T-helper 17 cell (primary cell): ENCODE measurements around the gene SPNS1. TPM values are rescaled to one million over a fixed set of nuclear protein-coding genes. Genes with fewer than 3 reads are reported as not detected.

Source experiments
- ATAC-seq: fragments of 150-1000 bp; cut with Tn5 transposase; 2 replicates; pipeline ENCODE4 v1.10.0; 2021; ENCODE audit warnings: mild to moderate bottlenecking, moderate library complexity
- DNase-seq, 3 donors: peaks; one replicate each; pipeline versions ENCODE4 v3.0.0 to v3.0.0-alpha.2; 2020 to 2021
- H3K9me3 ChIP-seq: one replicate; pipeline ENCODE4 v1.7.0; 2013; ENCODE audit warnings: low read length, mild to moderate bottlenecking; ENCODE audit not compliant: control insufficient read depth, poor library complexity, severe bottlenecking
- H3K27ac Mint-ChIP-seq: one replicate; pipeline ENCODE4 v1.8.0; 2022; ENCODE audit warnings: mild to moderate bottlenecking, moderate library complexity, mixed read lengths
- H3K27me3 Mint-ChIP-seq: one replicate; pipeline ENCODE4 v1.8.0; 2022; ENCODE audit warnings: mixed read lengths
- H3K36me3 Mint-ChIP-seq: one replicate; pipeline ENCODE4 v1.8.0; 2022; ENCODE audit warnings: low read depth, mixed read lengths
- H3K4me1 Mint-ChIP-seq: one replicate; pipeline ENCODE4 v1.8.0; 2022; ENCODE audit warnings: mild to moderate bottlenecking, mixed read lengths
- H3K4me3 Mint-ChIP-seq: one replicate; pipeline ENCODE4 v1.8.0; 2022; ENCODE audit warnings: mild to moderate bottlenecking, moderate library complexity, mixed read lengths
- total RNA-seq, 4 donors: library from RNA in 2 of 4; stranded (reverse) in 2 of 4; gene quantifications; one replicate each; pipeline ENCODE4 v1.2.3 and lab custom pipeline; 2022 to 2026

SPNS1 gene
- total RNA-seq, 2 donors from 2014 or later: 24.4 to 28.1 TPM

- Mint-ChIP-seq H3K4me1 (peaks cover 46% of the 10 kb centered on the region), H3K27ac (peak overlapping the region; percentile 82), H3K36me3 (no peaks in the 10 kb centered on the region), H3K4me3 (peak overlapping the region; percentile 78), H3K27me3 (no peaks in the 10 kb centered on the region)
- no peaks in the 10 kb centered on the region for H3K9me3 ChIP-seq
- ATAC-seq (no peak), DNase-seq (no peak)
These were observed 35.2 kb downstream of the SPNS1 start for GRCh38 chr16:29009838-29010166.

DNA sequence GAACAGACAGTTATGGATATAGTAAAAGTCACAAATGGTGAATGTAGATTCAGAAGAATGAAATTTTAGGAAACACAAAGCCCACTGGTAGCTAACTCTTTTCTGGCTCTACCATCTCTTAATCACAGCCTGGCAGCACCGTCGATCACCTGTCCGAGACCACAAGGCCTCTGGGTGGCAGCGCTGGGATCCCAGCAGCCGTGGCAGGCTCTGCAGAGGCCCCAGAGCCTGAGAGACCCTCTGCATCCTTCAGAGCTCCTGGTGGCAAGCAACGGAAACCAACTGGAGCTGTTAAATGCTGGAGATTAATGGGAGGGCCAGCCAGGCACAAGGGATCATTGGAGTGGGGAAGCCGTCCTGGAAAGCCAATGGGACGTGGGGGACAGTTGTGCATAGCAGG, 36.5 kb downstream of the SPNS1 start:
- Mint-ChIP-seq H3K27me3 (no peaks in the 10 kb centered on the region), H3K4me1 (peaks cover 43% of the 10 kb centered on the region), H3K27ac (no peak overlapping the region), H3K36me3 (no peaks in the 10 kb centered on the region), H3K4me3 (no peak overlapping the region)
- ATAC-seq: no peak
- H3K9me3 ChIP-seq: no peaks in the 10 kb centered on the region
- no peak for DNase-seq

DNA sequence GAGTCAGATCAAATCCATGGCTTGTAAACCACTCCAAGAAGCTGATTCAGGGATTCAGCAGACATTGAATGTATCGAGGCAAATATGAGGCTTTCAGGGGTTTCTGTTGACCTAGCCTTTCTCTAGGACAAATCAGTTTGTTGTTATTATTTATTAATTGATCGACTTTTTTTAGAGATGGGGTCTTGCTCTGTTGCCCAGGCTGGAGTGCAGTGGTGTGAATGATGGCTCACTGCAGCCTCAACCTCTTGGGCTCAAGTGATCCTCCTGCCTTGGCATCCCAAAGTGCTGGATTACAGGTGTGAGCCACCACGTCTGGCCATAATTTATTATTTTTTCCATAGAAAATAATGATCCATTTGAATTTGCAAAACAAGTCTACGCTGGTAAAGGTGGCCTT, 37.3 kb downstream of the SPNS1 start:
- Mint-ChIP-seq H3K27ac (peak overlapping the region; percentile 88), H3K27me3 (no peaks in the 10 kb centered on the region), H3K4me3 (no peak overlapping the region), H3K36me3 (no peaks in the 10 kb centered on the region), H3K4me1 (peaks cover 42% of the 10 kb centered on the region)
- no peaks in the 10 kb centered on the region for H3K9me3 ChIP-seq
- DNase-seq (no peak), ATAC-seq (no peak)

DNA sequence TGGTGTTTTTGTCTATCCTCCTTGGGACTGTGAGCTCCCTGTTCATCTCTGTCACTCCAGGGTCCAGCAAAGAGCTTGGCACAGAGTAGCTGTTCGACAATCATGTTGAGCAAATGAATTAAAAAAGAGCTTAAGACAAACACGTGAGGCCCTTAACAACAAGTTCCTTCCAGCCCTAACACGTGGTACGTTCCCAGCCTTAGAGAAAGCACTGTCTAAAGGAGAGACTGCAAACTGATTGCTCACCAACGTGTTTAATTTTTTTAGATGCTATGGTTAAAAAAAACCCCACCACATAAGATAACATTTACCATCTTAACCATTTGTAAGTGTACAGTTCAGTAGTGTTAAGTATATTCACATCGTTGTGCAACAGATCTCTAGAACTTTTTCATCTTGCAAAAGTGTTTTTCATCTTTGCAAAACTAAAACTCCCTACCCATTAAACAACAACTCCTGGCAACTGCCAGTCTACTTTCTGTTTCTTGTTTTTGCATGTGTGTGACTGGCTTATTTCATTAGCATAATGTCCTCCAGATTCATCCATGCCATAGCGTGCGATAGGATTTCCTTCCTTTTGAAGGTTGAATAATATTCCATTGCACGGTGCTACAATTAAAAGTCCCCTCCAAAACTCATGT, 38.5 kb downstream of the SPNS1 start:
- no peak for DNase-seq
- peak; percentile 69 for ATAC-seq
- Mint-ChIP-seq H3K36me3 (no peaks in the 10 kb centered on the region), H3K27ac (peak overlapping the region; percentile 88), H3K27me3 (no peaks in the 10 kb centered on the region), H3K4me3 (peak overlapping the region; percentile 66), H3K4me1 (peaks cover 32% of the 10 kb centered on the region)
- H3K9me3 ChIP-seq: no peaks in the 10 kb centered on the region

DNA sequence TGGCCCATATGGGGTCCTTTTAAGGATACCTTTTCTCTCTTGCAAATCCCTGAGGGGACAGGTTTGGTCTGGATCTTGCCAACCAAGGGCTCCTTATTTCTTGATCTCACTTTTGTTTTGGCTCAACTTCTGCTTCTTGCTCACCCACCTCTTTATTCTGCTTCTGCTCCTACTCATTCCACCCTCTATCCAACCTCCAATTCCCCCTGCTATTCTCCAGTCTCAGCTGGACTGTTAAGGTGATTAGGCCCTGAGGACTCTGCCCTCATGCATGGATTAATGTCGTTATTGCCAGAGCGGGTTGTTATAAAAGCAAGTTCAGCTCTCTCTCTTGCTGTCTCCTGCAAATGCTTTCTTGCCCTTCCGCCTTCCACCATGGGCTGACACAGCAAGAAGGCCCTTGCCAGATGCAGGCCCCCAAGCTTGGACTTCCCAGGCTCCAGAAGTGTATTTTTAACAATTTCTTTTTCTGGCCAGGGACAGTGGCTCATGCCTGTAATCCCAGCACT, 40.0 kb downstream of the SPNS1 start:
- Mint-ChIP-seq H3K27me3 (no peaks in the 10 kb centered on the region), H3K27ac (no peak overlapping the region), H3K4me3 (no peak overlapping the region), H3K4me1 (peaks cover 21% of the 10 kb centered on the region), H3K36me3 (no peaks in the 10 kb centered on the region)
- ATAC-seq: no peak
- DNase-seq: no peak
- no peaks in the 10 kb centered on the region for H3K9me3 ChIP-seq

GRCh38 chr16:29022196-29022595, 47.6 kb downstream of the SPNS1 start:
- Mint-ChIP-seq H3K4me3 (no peak overlapping the region), H3K36me3 (no peaks in the 10 kb centered on the region), H3K4me1 (peaks cover 17% of the 10 kb centered on the region), H3K27me3 (no peaks in the 10 kb centered on the region), H3K27ac (no peak overlapping the region)
- DNase-seq (no peak), ATAC-seq (no peak)
- no peaks in the 10 kb centered on the region for H3K9me3 ChIP-seq

DNA sequence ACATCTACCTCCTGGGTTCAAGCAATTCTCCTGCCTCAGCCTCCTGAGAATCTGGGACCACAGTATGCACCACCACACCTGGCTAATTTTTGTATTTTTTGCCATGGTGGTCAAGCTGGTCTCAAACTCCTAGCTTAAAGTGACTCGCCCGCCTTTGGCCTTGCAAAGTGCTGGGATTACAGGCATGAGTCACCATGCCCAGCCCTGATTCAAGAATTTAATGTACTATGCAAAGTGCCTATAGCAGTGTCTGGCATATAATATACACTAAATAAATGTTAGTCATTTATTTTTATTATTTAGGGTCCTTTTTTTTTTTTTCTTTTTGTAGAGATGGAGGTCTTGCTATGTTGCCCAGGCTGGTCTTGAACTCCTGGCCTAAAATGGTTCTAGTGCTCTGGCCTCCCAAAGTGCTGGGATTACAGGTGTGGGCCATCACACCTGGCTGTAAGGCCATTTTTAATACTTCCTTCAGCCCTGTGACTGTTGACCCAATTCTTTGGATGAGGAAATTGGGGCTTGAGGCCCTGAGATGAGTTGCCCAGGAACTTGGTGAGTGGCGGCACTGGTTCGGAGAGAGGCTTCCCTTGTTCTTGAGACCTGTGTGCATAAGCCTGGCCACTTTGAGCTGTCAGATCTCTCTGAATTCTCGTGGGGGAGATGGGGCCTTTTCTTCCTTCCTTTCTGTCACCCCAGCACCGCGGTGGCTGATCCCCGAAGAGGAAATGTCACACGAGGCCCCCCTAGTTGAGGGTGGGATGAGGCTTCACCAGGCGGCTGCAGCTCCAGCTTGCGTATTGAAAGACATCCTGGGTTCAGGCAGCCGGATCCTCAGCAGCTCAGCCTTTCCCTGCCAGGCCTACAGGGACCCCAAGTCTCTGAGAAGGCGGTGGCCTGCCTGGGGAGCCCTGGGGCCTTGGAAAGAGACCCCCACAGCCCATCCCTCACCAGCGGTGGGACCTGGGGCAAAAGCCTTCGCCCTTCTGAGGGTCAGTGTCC, 49.0 kb downstream of the SPNS1 start:
- no peak overlapping the region for H3K27ac Mint-ChIP-seq

GRCh38 chr16:29024278-29024677, 49.7 kb downstream of the SPNS1 start:
- Mint-ChIP-seq H3K27ac (no peak overlapping the region), H3K4me1 (peaks cover 23% of the 10 kb centered on the region), H3K4me3 (peak overlapping the region; percentile 15), H3K36me3 (no peaks in the 10 kb centered on the region), H3K27me3 (no peaks in the 10 kb centered on the region)
- ATAC-seq: no peak
- no peaks in the 10 kb centered on the region for H3K9me3 ChIP-seq
- DNase-seq: no peak

More for the DNA sequence above, 49.0 kb downstream of the SPNS1 start:
- peaks cover 20% of the 10 kb centered on the region for H3K4me1 Mint-ChIP-seq
- H3K36me3 Mint-ChIP-seq: no peaks in the 10 kb centered on the region
- no peaks in the 10 kb centered on the region for H3K27me3 Mint-ChIP-seq
- DNase-seq: no peak
- no peak for ATAC-seq
- H3K4me3 Mint-ChIP-seq: peak overlapping the region; percentile 15
- no peaks in the 10 kb centered on the region for H3K9me3 ChIP-seq

- DNase-seq (no peak), ATAC-seq (peak; percentile 27)
- Mint-ChIP-seq H3K27me3 (no peaks in the 10 kb centered on the region), H3K36me3 (no peaks in the 10 kb centered on the region), H3K27ac (peak overlapping the region; percentile 63), H3K4me1 (peaks cover 24% of the 10 kb centered on the region), H3K4me3 (peak overlapping the region; percentile 28)
- H3K9me3 ChIP-seq: no peaks in the 10 kb centered on the region
These were observed 50.6 kb downstream of the SPNS1 start for GRCh38 chr16:29025218-29025617.

DNA sequence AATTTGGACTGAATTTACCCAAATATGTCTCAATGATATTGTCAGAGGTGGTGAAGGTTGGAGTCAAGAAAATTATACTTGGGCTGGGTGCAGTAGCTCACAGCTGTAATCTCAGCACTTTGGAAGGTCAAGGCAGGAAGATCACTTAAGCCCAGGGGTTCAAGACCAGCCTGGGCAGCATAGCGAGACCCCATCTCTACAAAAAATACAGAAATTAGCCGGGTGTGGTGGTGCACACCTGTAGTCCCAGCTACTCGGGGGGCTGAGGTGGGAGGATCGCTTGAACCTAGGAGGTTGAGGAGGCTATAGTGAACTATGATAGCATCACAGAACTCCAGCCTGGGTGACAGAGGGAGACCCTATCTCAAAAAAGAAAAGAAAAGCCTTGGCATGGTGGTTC, 51.2 kb downstream of the SPNS1 start:
- H3K9me3 ChIP-seq: no peaks in the 10 kb centered on the region
- no peaks in the 10 kb centered on the region for H3K36me3 Mint-ChIP-seq
- DNase-seq (no peak), ATAC-seq (no peak)
- peaks cover 24% of the 10 kb centered on the region for H3K4me1 Mint-ChIP-seq
- no peak overlapping the region for H3K4me3 Mint-ChIP-seq
- no peaks in the 10 kb centered on the region for H3K27me3 Mint-ChIP-seq
- H3K27ac Mint-ChIP-seq: peak overlapping the region; percentile 63

GRCh38 chr16:29028457-29029167, 54.0 kb downstream of the SPNS1 start:
- DNase-seq (no peak), ATAC-seq (no peak)
- Mint-ChIP-seq H3K4me1 (peaks cover 21% of the 10 kb centered on the region), H3K36me3 (no peaks in the 10 kb centered on the region), H3K27me3 (no peaks in the 10 kb centered on the region), H3K4me3 (peak overlapping the region; percentile 57), H3K27ac (no peak overlapping the region)
- no peaks in the 10 kb centered on the region for H3K9me3 ChIP-seq

GRCh38 chr16:29029168-29029994, 54.8 kb downstream of the SPNS1 start:
- H3K4me3 Mint-ChIP-seq: peak overlapping the region; percentile 25
- H3K27ac Mint-ChIP-seq: no peak overlapping the region
- H3K4me1 Mint-ChIP-seq: peaks cover 18% of the 10 kb centered on the region
- no peaks in the 10 kb centered on the region for H3K9me3 ChIP-seq
- peak in 1 of 3 donors; percentile 17 for DNase-seq
- peak; percentile 67 for ATAC-seq
- H3K27me3 Mint-ChIP-seq: no peaks in the 10 kb centered on the region
- no peaks in the 10 kb centered on the region for H3K36me3 Mint-ChIP-seq
